ENCODE data around the gene TBX2. TPM values are rescaled to one million over a fixed set of nuclear protein-coding genes. Genes with fewer than 3 reads are reported as not detected.

Gene TBX2
- total RNA-seq, 1 donor from 2014 or later: 55.9 TPM

DNA sequence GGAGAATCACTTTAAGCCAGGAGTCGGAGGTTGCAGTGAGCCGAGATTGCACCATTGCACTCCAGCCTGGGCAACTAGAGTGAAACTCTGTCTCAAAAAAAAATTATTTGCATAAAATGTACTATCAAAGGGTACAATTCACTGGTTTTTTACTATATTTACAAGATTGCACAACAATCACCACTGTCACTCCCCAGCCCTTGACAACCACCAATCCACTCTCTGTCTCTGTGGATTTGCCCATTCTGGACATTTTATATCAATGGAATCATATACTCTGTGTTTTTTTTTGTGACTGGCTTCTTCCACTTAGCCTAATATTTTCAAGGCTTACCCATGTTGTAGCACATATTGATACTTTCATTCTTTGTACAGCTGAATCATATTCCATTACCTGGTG is 18.8 kb downstream of the TBX2 start:
- no peak overlapping the region for H3K27ac Mint-ChIP-seq
- TF ChIP-seq, protein P1, sequence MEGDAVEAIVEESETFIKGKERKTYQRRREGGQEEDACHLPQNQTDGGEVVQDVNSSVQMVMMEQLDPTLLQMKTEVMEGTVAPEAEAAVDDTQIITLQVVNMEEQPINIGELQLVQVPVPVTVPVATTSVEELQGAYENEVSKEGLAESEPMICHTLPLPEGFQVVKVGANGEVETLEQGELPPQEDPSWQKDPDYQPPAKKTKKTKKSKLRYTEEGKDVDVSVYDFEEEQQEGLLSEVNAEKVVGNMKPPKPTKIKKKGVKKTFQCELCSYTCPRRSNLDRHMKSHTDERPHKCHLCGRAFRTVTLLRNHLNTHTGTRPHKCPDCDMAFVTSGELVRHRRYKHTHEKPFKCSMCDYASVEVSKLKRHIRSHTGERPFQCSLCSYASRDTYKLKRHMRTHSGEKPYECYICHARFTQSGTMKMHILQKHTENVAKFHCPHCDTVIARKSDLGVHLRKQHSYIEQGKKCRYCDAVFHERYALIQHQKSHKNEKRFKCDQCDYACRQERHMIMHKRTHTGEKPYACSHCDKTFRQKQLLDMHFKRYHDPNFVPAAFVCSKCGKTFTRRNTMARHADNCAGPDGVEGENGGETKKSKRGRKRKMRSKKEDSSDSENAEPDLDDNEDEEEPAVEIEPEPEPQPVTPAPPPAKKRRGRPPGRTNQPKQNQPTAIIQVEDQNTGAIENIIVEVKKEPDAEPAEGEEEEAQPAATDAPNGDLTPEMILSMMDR (conservative IDR thresholded peaks at IDR 0.05): no peak
- H3K4me1 Mint-ChIP-seq (ENCODE audit: unreplicated experiment): peaks cover 3% of the 10 kb centered on the region
- H3K27me3 Mint-ChIP-seq: peaks cover 53% of the 10 kb centered on the region
- DNase-seq (ENCODE audit: extremely low spot score, unreplicated experiment): no peak
- H3K4me3 Mint-ChIP-seq: no peak overlapping the region
- no peaks in the 10 kb centered on the region for H3K9me3 Mint-ChIP-seq
- H3K36me3 Mint-ChIP-seq: no peaks in the 10 kb centered on the region

DNA sequence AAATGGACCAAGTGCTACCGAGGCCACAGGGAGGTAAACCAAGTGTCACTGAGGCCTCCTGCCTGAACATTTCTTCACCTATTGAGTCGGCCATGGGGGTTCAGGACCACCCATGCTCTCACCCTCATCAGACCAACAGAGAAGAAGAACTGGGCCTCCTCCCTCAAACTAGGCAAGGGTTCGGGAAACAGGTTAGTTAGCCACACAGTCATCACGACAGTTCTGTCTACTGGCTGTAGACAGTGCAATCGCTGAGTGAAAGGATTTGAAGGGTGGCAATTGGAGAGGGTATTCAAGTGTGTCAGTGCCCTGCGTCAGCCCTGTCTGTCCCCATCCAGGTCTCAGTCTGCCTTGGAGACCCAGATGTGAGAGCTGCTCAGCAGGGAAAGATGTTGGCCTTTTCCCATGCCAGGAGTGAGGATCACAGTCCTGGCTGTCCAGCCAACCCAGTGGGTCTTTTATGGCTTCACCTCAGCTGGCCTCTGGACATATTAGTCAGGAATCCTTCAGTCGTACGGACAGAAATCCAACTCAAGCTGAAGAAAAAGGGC is 19.9 kb downstream of the TBX2 start:
- Mint-ChIP-seq H3K27me3 (peaks cover 60% of the 10 kb centered on the region), H3K4me1 (ENCODE audit: unreplicated experiment) (peaks cover 3% of the 10 kb centered on the region), H3K4me3 (no peak overlapping the region), H3K36me3 (no peaks in the 10 kb centered on the region), H3K9me3 (no peaks in the 10 kb centered on the region), H3K27ac (no peak overlapping the region)
- TF ChIP-seq, protein P1 (conservative IDR thresholded peaks at IDR 0.05): no peak
- DNase-seq (ENCODE audit: extremely low spot score, unreplicated experiment): no peak

DNA sequence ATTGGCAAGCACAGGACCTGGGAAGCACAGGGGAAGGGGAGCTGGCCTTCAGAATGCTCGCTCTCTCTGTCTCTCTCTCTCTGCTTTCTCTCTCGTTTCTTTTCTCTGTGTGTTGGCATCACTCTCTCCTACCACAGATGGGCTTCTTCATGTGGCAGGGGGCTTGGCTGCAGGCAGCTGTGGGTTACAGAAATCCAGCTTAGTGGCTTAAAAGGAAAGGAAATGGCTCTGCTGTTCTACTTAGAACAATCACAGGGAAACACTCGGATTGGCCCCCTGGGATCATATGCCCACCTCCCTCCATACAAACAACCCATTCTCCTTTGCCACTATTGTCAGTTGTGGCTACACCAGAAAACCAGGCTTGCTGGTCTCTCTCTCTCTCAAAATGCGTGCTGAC is 20.4 kb downstream of the TBX2 start:
- Mint-ChIP-seq H3K4me3 (no peak overlapping the region), H3K36me3 (no peaks in the 10 kb centered on the region), H3K9me3 (no peaks in the 10 kb centered on the region), H3K27ac (no peak overlapping the region), H3K27me3 (peaks cover 61% of the 10 kb centered on the region), H3K4me1 (ENCODE audit: unreplicated experiment) (peaks cover 3% of the 10 kb centered on the region)
- no peak for DNase-seq (ENCODE audit: extremely low spot score, unreplicated experiment)
- TF ChIP-seq, protein P1 (conservative IDR thresholded peaks at IDR 0.05): no peak

DNA sequence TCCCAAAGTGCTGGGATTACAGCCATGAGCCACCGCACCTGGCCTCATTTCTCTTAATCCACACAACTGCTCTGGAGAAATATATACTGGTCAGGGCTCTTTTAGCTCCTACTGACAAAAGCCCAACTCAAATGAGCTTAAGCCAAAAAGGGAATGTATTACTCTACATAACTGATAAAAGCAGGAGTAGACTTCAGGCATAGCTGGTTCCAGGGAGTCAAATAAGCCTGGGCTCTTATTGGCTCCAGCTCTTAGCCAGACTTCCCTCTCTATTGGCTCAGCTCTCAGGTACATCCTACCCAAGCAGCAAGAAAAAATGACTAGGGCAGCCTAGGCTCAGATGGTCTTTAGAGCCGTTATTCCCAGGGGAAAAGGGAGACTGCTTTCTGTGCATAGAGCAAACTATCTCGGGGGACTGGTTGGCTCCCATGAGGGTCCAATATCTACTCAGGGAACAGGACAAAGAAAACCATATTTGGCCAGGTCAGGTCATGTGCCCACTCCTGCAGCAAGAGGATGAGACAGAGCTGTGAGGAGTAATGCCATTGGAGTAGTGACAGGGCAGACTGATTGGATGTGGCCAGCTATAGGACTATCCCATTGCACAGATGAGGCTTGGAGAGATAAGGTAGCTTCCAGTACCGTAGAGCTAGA is 21.2 kb downstream of the TBX2 start:
- H3K27me3 Mint-ChIP-seq: peaks cover 61% of the 10 kb centered on the region
- H3K4me3 Mint-ChIP-seq: no peak overlapping the region
- H3K27ac Mint-ChIP-seq: no peak overlapping the region
- H3K4me1 Mint-ChIP-seq (ENCODE audit: unreplicated experiment): peaks cover 3% of the 10 kb centered on the region
- DNase-seq (ENCODE audit: extremely low spot score, unreplicated experiment): no peak
- H3K9me3 Mint-ChIP-seq: no peaks in the 10 kb centered on the region
- H3K36me3 Mint-ChIP-seq: no peaks in the 10 kb centered on the region
- TF ChIP-seq, protein P1 (conservative IDR thresholded peaks at IDR 0.05): no peak

DNA sequence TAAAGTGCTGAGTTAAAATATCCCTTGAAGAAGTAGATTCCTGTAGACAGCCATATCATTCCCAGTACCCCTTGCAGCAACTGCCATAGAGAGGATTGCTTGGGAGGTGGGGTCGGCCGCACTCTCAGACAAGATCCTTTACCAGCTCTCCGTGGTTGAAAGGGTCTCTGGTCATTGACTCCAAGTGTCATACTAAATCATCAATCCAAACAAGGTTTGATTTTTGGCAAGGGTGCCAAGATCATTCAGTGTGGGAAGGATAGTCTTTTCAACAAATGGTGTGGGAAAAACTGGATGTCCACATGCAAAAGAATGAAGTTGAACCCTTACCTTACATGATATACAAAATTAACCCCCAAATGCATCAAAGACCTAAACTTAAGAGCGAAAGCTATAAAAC is 21.8 kb downstream of the TBX2 start:
- no peak for DNase-seq (ENCODE audit: extremely low spot score, unreplicated experiment)
- H3K4me1 Mint-ChIP-seq (ENCODE audit: unreplicated experiment): peaks cover 3% of the 10 kb centered on the region
- H3K36me3 Mint-ChIP-seq: no peaks in the 10 kb centered on the region
- no peaks in the 10 kb centered on the region for H3K9me3 Mint-ChIP-seq
- H3K4me3 Mint-ChIP-seq: no peak overlapping the region
- TF ChIP-seq, protein P1 (conservative IDR thresholded peaks at IDR 0.05): no peak
- H3K27ac Mint-ChIP-seq: no peak overlapping the region
- H3K27me3 Mint-ChIP-seq: peaks cover 63% of the 10 kb centered on the region

Measured in type B pancreatic cell (in vitro differentiated cells).